SJSA1 (cell line): ENCODE measurements around the gene ARHGAP26. TPM values are rescaled to one million over a fixed set of nuclear protein-coding genes. Genes with fewer than 3 reads are reported as not detected.
"Not testable (repeated sequence)": the region's sequence is repeated elsewhere in the genome, so short reads cannot be mapped to it uniquely, and the experiment has no call there.

Experiments used
- DNase-seq, 2 experiments: peaks; one replicate each; pipeline ENCODE4 v3.0.0-alpha.2; 2015 to 2020; ENCODE audit warnings: low spot score in 2 of 2, low read depth in 1 of 2
- H3K27ac ChIP-seq: fragments of 250-450 bp; sonication (Bioruptor Pico); 2 replicates; pipeline ENCODE4 v1.5.1; 2020; ENCODE audit warnings: mild to moderate bottlenecking, moderate library complexity
- H3K27me3 ChIP-seq: fragments of 250-450 bp; sonication (Bioruptor Pico); replicated peaks from 2 replicates; pipeline ENCODE4 v1.5.1; 2020; ENCODE audit warnings: mild to moderate bottlenecking, moderate library complexity
- H3K36me3 ChIP-seq: fragments of 250-450 bp; sonication (Bioruptor Pico); 2 replicates; pipeline ENCODE4 v1.5.1; 2020; ENCODE audit warnings: mild to moderate bottlenecking
- H3K4me1 ChIP-seq: fragments of 250-450 bp; sonication (Bioruptor Pico); replicated peaks from 2 replicates; pipeline ENCODE4 v1.6.1; 2021; ENCODE audit warnings: mild to moderate bottlenecking
- H3K4me3 ChIP-seq: fragments of 250-450 bp; sonication (Bioruptor Pico); 2 replicates; pipeline ENCODE4 v1.5.1; 2020; ENCODE audit warnings: mild to moderate bottlenecking
- H3K9me3 ChIP-seq: fragments of 250-450 bp; sonication (Bioruptor Pico); replicated peaks from 2 replicates; pipeline ENCODE4 v1.5.1; 2020; ENCODE audit warnings: mild to moderate bottlenecking
- total RNA-seq: library from RNA; depleted of rRNA; stranded (reverse); fragments of >200 nt; shearing (Covaris generic); gene quantifications from 2 replicates; pipeline ENCODE4 v1.2.3, GENCODE V29; 2014

The ARHGAP26 gene
- total RNA-seq, 1 experiment from 2014 or later: 10.2 TPM

DNA sequence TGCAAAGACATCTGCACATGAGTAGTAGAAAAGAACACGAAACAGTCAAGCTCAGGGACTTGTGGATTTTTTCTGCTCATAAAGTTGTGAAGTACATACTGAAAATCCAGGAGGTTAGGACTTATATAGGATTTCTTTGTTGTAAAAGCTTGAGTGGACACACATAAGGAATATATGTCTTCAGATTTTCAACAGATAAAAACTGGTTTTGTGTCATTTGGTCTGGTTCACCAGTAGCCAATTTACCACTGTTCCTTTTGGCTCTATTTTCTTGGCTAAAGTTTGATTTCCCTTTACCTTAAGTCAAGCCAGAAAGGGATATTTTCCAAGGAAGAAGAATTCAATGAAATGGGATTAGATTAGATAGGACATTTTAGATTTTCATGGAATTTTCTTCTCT lies 429.0 kb downstream of the ARHGAP26 start:
- Histone ChIP-seq H3K4me1 (peaks cover 21% of the 10 kb centered on the region), H3K27ac (no peak overlapping the region), H3K27me3 (no peaks in the 10 kb centered on the region), H3K9me3 (no peaks in the 10 kb centered on the region), H3K4me3 (no peak overlapping the region), H3K36me3 (no peaks in the 10 kb centered on the region)
- no peak for DNase-seq

DNA sequence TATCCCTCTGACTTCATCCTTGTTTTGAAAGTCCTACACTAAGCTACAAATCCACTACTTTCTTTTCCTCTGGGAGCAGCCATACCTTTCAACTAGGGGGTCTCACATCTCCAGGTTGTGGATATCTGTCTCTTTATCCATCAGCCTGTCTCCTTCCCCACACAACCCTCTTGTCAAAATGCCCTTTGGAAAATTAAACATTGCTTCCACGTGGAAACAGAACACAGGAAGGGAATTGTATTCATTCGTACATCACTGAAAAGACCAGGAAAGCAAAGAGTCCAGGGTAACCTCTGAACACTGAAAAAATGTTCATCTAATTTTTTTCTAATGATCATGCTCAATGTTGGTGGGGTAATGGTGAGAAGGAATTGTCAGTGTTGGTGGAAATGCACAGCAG lies 429.7 kb downstream of the ARHGAP26 start:
- no peak overlapping the region for H3K27ac ChIP-seq
- no peak overlapping the region for H3K4me3 ChIP-seq
- H3K36me3 ChIP-seq: no peaks in the 10 kb centered on the region
- H3K9me3 ChIP-seq: no peaks in the 10 kb centered on the region
- no peaks in the 10 kb centered on the region for H3K27me3 ChIP-seq
- DNase-seq: no peak
- H3K4me1 ChIP-seq: peaks cover 27% of the 10 kb centered on the region

DNA sequence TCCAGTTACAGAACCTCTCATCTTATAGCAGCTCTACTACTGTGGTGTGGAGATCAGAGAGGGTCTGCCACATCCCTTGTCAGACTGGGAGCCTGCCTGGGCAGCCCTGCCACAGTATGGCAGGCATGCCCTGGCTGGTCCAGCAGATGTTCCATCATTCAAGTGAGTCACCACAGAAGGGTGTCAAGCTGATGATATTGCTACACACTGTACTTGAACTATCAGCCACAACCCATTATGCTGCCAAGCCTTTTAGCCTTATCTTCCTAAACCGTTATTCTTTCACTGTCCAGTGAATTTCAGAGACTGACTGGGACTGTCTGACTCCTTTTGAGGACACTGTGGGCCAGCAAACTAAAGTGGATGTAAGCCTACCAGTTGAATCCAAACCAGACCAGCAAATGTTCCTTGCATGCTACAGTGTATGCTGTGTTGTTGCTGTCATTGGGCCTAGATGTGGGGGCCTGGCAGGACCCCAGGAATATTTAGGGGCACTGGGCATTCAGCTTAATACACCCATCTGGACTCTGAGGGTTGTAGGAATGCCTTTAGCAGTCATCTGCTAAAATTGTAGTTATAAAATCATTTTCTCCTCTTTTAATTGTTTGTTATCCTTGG lies 430.7 kb downstream of the ARHGAP26 start:
- no peaks in the 10 kb centered on the region for H3K36me3 ChIP-seq
- H3K27ac ChIP-seq: no peak overlapping the region
- H3K9me3 ChIP-seq: no peaks in the 10 kb centered on the region
- H3K4me3 ChIP-seq: no peak overlapping the region
- H3K27me3 ChIP-seq: no peaks in the 10 kb centered on the region
- DNase-seq: no peak
- peaks cover 38% of the 10 kb centered on the region for H3K4me1 ChIP-seq

DNA sequence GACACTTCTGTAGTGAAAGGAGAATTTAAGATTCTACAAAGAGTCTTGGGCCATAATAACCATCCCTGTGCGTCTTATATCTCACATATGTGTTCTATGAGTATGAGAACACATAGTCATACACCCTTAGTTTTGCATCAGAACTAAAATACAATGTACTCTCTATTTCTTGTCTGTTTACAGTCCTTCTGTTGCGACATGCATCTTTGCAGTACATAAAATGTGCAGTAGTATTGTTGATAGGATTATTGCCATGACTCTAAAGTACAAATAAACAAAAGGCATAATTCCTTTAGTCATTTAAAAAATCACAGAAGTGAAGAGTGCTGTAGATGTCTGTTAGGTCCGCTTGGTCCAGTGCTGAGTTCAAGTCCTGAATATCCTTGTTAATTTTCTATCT lies 431.4 kb downstream of the ARHGAP26 start:
- H3K4me1 ChIP-seq: peaks cover 41% of the 10 kb centered on the region
- DNase-seq: peak in 1 of 2 experiments; percentile 34

DNA sequence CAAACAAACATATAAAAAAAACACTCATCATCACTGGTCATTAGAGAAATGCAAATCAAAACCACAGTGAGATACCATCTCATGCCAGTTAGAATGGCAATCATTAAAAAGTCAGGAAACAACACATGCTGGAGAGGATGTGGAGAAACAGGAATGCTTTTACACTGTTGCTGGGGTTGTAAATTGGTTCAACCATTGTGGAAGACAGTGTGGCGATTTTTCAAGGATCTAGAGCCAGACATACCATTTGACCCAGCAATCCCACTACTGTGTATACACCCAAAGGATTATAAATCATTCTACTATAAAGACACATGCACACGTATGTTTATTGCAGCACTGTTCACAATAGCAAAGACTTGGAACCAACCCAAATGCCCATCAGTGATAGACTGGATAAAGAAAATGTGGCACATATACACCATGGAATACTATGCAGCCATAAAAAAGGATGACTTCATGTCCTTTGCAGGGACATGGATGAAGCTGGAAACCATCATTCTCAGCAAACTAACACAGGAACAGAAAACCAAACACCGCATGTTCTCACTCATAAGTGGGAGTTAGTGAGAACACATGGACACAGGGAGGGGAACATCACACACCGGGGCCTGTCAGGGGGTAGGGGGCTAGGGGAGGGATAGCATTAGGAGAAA lies 433.3 kb downstream of the ARHGAP26 start:
- H3K36me3 ChIP-seq, H3K27ac ChIP-seq, DNase-seq, H3K9me3 ChIP-seq, H3K27me3 ChIP-seq, H3K4me3 ChIP-seq: not testable (repeated sequence)
- peaks cover 37% of the 10 kb centered on the region for H3K4me1 ChIP-seq

More for the DNA sequence above, 431.4 kb downstream of the ARHGAP26 start:
- Histone ChIP-seq H3K27me3 (no peaks in the 10 kb centered on the region), H3K27ac (no peak overlapping the region), H3K9me3 (no peaks in the 10 kb centered on the region), H3K4me3 (no peak overlapping the region), H3K36me3 (no peaks in the 10 kb centered on the region)

DNA sequence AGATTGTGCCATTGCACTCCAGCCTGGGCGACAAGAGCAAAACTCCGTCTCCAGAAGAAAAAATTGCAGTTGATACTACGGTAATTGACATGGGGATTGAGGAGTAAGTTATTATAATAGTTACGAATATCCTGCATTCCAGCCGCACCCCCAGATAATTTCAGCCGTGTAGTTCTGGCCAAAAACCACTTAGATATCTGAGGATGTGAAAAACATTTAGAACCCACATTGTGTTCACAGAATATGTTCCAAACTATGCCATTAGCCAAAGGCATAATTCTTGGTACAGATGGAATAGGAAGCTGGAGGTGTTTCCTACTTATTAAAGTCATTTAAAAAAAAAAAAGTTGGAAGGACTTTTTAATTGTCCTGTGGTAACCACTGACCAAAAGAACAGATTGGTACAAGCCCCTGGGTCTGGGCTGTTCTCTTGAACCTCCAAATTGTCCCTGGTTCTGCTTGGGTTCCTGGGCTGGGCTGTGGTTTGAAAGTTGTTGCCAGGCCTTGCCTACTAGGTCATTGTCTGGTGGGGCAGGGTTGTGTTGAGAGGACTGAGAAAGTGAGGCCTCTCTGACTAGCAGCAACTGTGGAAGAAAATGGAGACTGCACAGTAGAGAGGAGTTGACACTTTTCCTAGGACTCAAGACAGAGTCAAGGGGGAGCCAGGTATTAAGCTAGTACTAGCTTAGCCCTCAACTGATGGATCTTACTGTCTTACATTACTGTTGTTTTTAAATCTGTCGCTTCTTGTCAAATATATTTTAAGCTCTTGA lies 434.5 kb downstream of the ARHGAP26 start:
- H3K4me1 ChIP-seq: peaks cover 37% of the 10 kb centered on the region
- DNase-seq: no peak
- H3K4me3 ChIP-seq: no peak overlapping the region

DNA sequence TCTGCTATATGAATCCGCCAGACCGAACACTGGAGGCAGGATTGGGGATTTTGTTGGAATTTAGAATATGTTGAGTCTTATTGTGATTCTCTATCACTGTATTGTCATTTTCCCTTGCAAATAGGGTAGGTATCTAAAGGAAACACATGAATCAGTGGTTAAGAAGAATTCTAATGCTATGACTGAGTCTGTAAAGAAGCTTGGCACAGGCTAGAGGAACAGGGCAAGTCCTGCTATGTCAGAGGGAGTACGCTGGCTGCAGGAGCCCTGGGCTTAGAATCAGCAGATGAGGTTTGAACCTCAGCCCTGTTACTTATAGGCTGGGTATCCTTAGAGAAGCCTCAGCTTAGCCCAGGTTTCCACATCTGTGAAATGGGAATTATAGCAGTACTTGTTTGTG lies 435.2 kb downstream of the ARHGAP26 start:
- Histone ChIP-seq H3K27me3 (no peaks in the 10 kb centered on the region), H3K4me3 (no peak overlapping the region), H3K4me1 (peaks cover 37% of the 10 kb centered on the region), H3K27ac (peak overlapping the region; percentile 65), H3K36me3 (no peaks in the 10 kb centered on the region), H3K9me3 (no peaks in the 10 kb centered on the region)
- peak; percentile 85 to 88 for DNase-seq

More for the DNA sequence above, 434.5 kb downstream of the ARHGAP26 start:
- Histone ChIP-seq H3K36me3 (no peaks in the 10 kb centered on the region), H3K9me3 (no peaks in the 10 kb centered on the region), H3K27ac (peak overlapping the region; percentile 65), H3K27me3 (no peaks in the 10 kb centered on the region)

DNA sequence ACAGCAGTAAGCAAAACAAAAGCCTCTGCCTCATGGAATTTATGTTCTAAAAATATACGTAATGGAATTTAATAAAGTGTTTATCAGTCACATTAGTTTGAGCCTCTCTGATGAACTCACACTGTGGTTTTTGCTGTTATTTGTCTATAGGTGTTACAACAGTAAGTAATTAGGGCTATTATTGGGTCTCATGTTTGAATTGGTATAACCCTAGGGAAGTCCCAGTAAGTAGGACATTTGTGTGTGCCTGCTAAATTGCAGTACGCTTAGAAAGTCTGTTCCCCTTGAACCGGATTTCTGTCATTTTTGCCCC lies 435.7 kb downstream of the ARHGAP26 start:
- no peak overlapping the region for H3K4me3 ChIP-seq
- peaks cover 35% of the 10 kb centered on the region for H3K4me1 ChIP-seq
- no peaks in the 10 kb centered on the region for H3K27me3 ChIP-seq
- no peaks in the 10 kb centered on the region for H3K9me3 ChIP-seq
- H3K27ac ChIP-seq: peak overlapping the region; percentile 65
- no peak for DNase-seq
- H3K36me3 ChIP-seq: no peaks in the 10 kb centered on the region

DNA sequence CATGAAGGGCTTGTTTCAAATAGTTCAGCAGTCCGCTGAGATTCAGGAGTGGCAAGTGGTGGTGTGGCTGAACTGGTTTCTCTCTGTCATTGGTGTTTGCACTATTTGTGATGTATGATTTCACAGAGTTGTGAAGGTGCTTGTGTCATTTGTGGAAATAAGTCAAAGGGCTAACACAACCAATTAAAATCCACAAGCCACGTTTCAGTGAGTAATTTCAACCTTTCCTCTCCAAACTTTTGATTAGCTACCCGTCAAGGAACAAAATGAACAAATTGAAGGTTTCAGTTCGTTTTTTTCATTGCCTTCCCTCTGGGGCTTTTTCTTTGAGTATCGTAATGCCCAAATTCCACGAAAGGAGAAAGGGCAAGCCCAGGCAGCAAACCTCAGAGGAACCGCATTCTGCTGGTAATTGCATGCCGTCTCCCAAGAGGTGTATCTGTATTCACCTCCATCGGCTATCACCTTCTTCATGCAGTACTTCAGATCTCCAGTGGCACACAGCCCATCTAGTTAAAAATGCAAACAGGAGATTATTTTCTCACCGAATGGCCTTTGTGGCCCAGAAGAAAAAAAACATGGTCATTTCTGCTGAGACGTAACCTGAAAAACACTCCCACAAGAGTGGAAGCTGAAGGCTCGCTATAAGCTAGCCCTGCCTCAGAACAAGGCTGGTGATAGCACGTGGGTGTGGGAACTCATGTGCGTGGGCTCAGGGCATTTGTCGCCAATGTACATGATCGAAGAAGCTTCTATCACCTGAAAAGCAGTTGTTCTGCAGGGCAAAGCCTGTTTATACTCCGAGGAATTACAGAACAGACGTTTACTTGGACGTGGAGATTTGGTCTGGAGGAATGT lies 436.2 kb downstream of the ARHGAP26 start:
- peaks cover 29% of the 10 kb centered on the region for H3K4me1 ChIP-seq
- no peaks in the 10 kb centered on the region for H3K36me3 ChIP-seq
- no peaks in the 10 kb centered on the region for H3K27me3 ChIP-seq
- H3K9me3 ChIP-seq: no peaks in the 10 kb centered on the region
- no peak overlapping the region for H3K4me3 ChIP-seq
- DNase-seq: no peak
- peak overlapping the region; percentile 65 for H3K27ac ChIP-seq

DNA sequence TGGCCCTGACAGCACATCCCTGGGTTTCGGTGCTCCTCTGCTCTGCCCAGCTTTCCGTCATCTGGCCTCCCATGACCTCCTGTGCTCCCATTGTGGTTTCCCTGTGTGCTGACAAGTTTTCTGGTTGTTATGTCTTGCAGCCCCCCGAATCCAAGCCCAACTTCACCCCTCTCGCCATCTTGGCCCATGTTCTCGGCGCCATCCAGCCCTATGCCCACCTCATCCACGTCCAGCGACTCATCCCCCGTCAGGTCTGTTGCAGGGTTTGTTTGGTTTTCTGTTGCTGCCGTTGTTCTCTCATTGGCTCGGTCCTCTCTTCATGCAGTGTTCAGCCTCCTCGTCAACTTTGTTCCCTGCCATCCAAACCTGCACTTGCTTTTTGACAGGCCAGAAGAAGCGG lies 436.9 kb downstream of the ARHGAP26 start:
- Histone ChIP-seq H3K27me3 (no peaks in the 10 kb centered on the region), H3K4me3 (no peak overlapping the region), H3K4me1 (peaks cover 25% of the 10 kb centered on the region), H3K9me3 (no peaks in the 10 kb centered on the region), H3K36me3 (no peaks in the 10 kb centered on the region), H3K27ac (no peak overlapping the region)
- no peak for DNase-seq

DNA sequence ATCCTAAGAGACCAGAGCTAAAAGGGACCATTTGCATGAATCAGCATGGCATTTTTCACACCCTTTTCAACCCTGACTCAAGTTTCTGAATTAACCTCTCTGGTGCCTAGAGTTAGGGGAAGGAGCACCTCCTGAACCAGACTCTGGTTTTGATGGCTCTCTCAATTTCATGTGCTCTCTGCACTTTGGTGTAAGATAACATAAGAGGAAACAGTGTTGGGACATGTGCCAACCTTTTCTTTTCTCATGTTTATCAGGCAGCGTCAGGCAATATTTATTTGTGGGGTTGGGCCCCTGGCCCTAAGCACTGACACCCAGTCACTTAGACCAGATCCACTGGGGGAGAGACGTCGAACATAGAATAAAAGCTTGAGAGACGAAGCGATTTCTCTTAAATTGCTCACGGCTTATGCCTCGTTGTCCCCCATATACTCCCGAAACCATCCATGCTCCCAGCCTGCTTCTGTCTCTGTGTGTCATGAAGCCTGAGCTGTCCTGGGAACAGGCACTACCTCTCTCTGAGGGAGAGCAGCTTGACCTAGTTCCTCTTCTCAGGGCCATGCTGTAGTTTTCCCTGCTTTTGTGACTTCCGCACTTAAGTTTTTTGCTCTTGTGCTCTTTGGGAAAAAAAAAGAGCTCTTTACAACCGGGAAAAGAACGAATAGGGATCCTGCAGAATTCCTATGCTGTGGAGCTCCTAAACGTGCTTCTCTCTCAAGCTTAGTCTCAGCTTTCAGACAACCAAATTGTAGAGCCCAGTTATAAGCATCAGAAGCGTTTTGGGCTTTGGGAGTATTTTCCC lies 437.6 kb downstream of the ARHGAP26 start:
- no peaks in the 10 kb centered on the region for H3K27me3 ChIP-seq
- no peak for DNase-seq
- H3K4me1 ChIP-seq: peaks cover 25% of the 10 kb centered on the region
- H3K9me3 ChIP-seq: no peaks in the 10 kb centered on the region
- no peak overlapping the region for H3K4me3 ChIP-seq
- no peak overlapping the region for H3K27ac ChIP-seq
- H3K36me3 ChIP-seq: no peaks in the 10 kb centered on the region

DNA sequence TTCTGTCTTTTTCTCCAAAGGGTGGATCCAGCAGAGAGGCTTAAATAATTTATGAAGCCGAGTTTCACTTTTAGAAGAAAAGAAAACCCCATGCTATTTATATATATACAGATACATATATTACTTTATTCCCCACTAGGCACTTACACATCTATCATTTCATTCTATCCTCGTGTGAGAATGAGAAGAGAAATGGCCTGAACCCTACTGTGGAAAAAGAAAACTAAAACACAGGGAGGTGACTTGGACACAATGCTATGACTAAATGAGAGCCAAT lies 438.1 kb downstream of the ARHGAP26 start:
- H3K27me3 ChIP-seq: no peaks in the 10 kb centered on the region
- no peak for DNase-seq
- H3K4me1 ChIP-seq: peaks cover 28% of the 10 kb centered on the region
- no peak overlapping the region for H3K27ac ChIP-seq
- no peak overlapping the region for H3K4me3 ChIP-seq
- H3K9me3 ChIP-seq: no peaks in the 10 kb centered on the region
- no peaks in the 10 kb centered on the region for H3K36me3 ChIP-seq

DNA sequence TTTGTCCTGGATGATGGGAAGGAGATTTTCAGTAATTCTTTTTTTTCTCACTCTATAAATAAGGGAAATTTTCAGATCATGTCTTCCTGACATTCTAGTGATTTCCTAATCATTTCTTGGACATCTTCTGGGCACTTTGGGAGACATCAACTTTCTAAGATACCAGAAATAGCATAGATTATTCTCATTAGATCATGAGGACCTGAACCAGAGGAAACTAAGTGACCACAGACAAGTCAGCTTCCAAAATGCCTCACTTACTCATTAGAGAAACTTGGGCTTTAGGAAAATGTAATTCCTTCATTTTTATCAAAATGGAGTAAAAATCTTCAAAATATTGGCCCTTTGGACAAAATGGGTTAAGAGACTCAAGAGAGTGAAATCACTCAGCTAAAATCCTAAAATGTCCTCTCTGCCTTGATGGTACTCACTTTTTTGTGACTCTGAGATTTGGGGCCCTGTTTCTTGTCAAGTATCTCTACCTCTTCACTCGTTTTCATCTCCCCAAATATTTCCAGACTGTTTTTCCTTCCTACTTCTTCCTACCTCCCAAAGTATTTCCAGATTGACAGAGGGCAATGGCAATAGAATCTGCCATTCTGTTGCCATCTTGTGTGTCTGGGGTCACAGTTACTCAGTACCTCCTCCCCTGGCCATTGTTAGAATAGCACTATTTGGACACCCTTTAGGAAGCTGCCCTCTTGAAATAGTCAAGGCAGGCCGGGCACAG lies 438.8 kb downstream of the ARHGAP26 start:
- no peak overlapping the region for H3K27ac ChIP-seq
- H3K36me3 ChIP-seq: no peaks in the 10 kb centered on the region
- no peak for DNase-seq
- no peak overlapping the region for H3K4me3 ChIP-seq
- H3K4me1 ChIP-seq: peaks cover 34% of the 10 kb centered on the region
- no peaks in the 10 kb centered on the region for H3K27me3 ChIP-seq
- H3K9me3 ChIP-seq: no peaks in the 10 kb centered on the region
